Osteocyte (in vitro differentiated cells): ENCODE results near the gene ETV6. TPM values are rescaled to one million over a fixed set of nuclear protein-coding genes. Genes with fewer than 3 reads are reported as not detected.

ENCODE experiments used
- DNase-seq: peaks from one replicate; pipeline ENCODE4 v3.0.0; 2021; ENCODE audit warnings: mixed read lengths; ENCODE audit not compliant: unreplicated experiment; ENCODE audit errors: extremely low spot score
- H3K27ac Mint-ChIP-seq: one replicate; pipeline ENCODE4 v1.8.0; 2021; ENCODE audit warnings: mild to moderate bottlenecking, mixed read lengths; ENCODE audit not compliant: unreplicated experiment
- H3K27me3 Mint-ChIP-seq: one replicate; pipeline ENCODE4 v1.8.0; 2021; ENCODE audit warnings: mixed read lengths; ENCODE audit not compliant: unreplicated experiment
- H3K36me3 Mint-ChIP-seq: one replicate; pipeline ENCODE4 v1.8.0; 2021; ENCODE audit warnings: mixed read lengths; ENCODE audit not compliant: unreplicated experiment
- H3K4me1 Mint-ChIP-seq: one replicate; pipeline ENCODE4 v1.8.0; 2021; ENCODE audit warnings: mixed read lengths; ENCODE audit not compliant: unreplicated experiment
- H3K4me3 Mint-ChIP-seq: one replicate; pipeline ENCODE4 v1.8.0; 2021; ENCODE audit warnings: mild to moderate bottlenecking, moderate library complexity, mixed read lengths; ENCODE audit not compliant: unreplicated experiment
- H3K9me3 Mint-ChIP-seq: one replicate; pipeline ENCODE4 v1.8.0; 2021; ENCODE audit warnings: mixed read lengths; ENCODE audit not compliant: unreplicated experiment
- total RNA-seq: library from RNA; stranded (reverse); gene quantifications from 2 replicates; pipeline ENCODE4 v1.2.1, GENCODE V29; 2021
- TF ChIP-seq, protein P1 (sequence below): fragments of 200-600 bp; sonication (generic); IDR thresholded peaks from 2 replicates; pipeline ENCODE4 v1.5.0; 2021; ENCODE audit warnings: antibody characterized with exemption, mild to moderate bottlenecking, moderate library complexity

The ETV6 gene
- total RNA-seq, 1 donor from 2014 or later: 24.4 TPM

GRCh38 chr12:11868027-11868426 lies 218.6 kb downstream of the ETV6 start:
- DNase-seq: no peak
- TF ChIP-seq, protein P1, sequence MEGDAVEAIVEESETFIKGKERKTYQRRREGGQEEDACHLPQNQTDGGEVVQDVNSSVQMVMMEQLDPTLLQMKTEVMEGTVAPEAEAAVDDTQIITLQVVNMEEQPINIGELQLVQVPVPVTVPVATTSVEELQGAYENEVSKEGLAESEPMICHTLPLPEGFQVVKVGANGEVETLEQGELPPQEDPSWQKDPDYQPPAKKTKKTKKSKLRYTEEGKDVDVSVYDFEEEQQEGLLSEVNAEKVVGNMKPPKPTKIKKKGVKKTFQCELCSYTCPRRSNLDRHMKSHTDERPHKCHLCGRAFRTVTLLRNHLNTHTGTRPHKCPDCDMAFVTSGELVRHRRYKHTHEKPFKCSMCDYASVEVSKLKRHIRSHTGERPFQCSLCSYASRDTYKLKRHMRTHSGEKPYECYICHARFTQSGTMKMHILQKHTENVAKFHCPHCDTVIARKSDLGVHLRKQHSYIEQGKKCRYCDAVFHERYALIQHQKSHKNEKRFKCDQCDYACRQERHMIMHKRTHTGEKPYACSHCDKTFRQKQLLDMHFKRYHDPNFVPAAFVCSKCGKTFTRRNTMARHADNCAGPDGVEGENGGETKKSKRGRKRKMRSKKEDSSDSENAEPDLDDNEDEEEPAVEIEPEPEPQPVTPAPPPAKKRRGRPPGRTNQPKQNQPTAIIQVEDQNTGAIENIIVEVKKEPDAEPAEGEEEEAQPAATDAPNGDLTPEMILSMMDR: no peak
- no peak overlapping the region for H3K4me3 Mint-ChIP-seq
- no peak overlapping the region for H3K27ac Mint-ChIP-seq
- peaks cover 16% of the 10 kb centered on the region for H3K9me3 Mint-ChIP-seq
- peaks cover 58% of the 10 kb centered on the region for H3K36me3 Mint-ChIP-seq
- H3K4me1 Mint-ChIP-seq: peaks cover 17% of the 10 kb centered on the region
- H3K27me3 Mint-ChIP-seq: no peaks in the 10 kb centered on the region

- peaks cover 3% of the 10 kb centered on the region for H3K4me1 Mint-ChIP-seq
- no peak overlapping the region for H3K27ac Mint-ChIP-seq
- peaks cover 56% of the 10 kb centered on the region for H3K36me3 Mint-ChIP-seq
- peaks cover 16% of the 10 kb centered on the region for H3K9me3 Mint-ChIP-seq
- H3K27me3 Mint-ChIP-seq: no peaks in the 10 kb centered on the region
- TF ChIP-seq, protein P1: no peak
- no peak for DNase-seq
- no peak overlapping the region for H3K4me3 Mint-ChIP-seq
Measured at GRCh38 chr12:11869406-11869805, 219.9 kb downstream of the ETV6 start.

DNA sequence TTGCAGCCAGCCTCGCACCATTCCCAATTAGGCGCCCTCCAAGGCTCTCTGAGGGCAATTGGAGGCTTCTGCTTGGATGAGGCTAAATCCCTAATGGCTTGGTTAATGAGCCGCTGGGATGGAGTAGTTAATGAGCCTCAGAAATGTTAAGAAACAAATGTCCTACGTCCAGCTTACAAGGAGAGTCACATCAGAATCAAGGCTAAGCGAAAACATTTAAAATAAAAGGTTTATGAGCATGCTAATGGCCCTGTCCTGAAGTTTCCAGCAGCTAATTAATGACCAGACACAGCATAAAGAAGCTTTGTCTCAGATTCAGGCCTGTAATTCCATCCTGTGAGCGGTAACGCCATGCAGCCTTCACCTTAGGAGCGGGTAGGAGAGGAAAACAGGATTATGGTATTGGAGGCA lies 220.6 kb downstream of the ETV6 start:
- DNase-seq: no peak
- H3K36me3 Mint-ChIP-seq: peaks cover 52% of the 10 kb centered on the region
- no peak overlapping the region for H3K27ac Mint-ChIP-seq
- TF ChIP-seq, protein P1: no peak
- no peaks in the 10 kb centered on the region for H3K27me3 Mint-ChIP-seq
- H3K4me1 Mint-ChIP-seq: peaks cover under 1% of the 10 kb centered on the region
- peaks cover 16% of the 10 kb centered on the region for H3K9me3 Mint-ChIP-seq
- H3K4me3 Mint-ChIP-seq: no peak overlapping the region

- H3K36me3 Mint-ChIP-seq: peaks cover 37% of the 10 kb centered on the region
- H3K4me1 Mint-ChIP-seq: peaks cover 13% of the 10 kb centered on the region
- peaks cover 1% of the 10 kb centered on the region for H3K9me3 Mint-ChIP-seq
- no peak for DNase-seq
- no peak overlapping the region for H3K4me3 Mint-ChIP-seq
- no peaks in the 10 kb centered on the region for H3K27me3 Mint-ChIP-seq
- TF ChIP-seq, protein P1: no peak
- no peak overlapping the region for H3K27ac Mint-ChIP-seq
Measured at GRCh38 chr12:11872055-11872454, 222.6 kb downstream of the ETV6 start.

DNA sequence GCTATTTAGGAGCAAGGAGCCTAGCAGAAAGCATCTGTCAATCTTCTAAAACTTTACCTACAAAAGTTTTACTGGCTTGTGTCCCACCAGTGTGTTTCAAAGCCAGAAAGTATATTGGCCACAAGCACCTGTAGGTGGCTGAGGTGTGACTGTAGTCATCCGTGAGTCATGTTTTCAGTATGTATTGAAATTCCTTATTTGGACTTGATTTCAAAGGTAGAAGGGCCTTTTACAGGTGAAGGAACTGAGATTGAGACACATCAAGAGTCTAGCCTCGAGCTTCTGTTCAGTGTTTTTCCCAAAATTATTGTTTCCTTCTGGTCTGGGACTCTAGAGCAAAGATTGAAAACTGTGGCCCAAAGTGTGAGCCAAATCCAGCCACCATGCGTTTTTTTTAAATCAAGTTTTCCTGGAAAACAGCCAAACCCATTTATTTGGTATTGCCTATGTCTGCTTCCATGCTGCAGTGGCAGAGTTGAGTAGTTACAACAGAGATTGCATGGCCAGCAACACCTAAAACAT lies 226.0 kb downstream of the ETV6 start:
- H3K27me3 Mint-ChIP-seq: no peaks in the 10 kb centered on the region
- no peaks in the 10 kb centered on the region for H3K9me3 Mint-ChIP-seq
- peaks cover 19% of the 10 kb centered on the region for H3K36me3 Mint-ChIP-seq
- no peak overlapping the region for H3K4me3 Mint-ChIP-seq
- TF ChIP-seq, protein P1: no peak
- peaks cover 45% of the 10 kb centered on the region for H3K4me1 Mint-ChIP-seq
- no peak overlapping the region for H3K27ac Mint-ChIP-seq
- no peak for DNase-seq
